Mesendoderm (in vitro differentiated cells): ENCODE results near the gene CD101.

ENCODE experiments used
- DNase-seq: peaks from one replicate; pipeline ENCODE4 v3.0.0; 2013
- H2AK5ac ChIP-seq: 2 replicates; pipeline ENCODE4 v1.6.1; 2013; ENCODE audit warnings: low read length, inconsistent platforms
- H2BK120ac ChIP-seq: 2 replicates; pipeline ENCODE4 v1.6.1; 2013; ENCODE audit warnings: low read depth, mild to moderate bottlenecking, low read length, moderate library complexity, mixed read lengths
- H2BK15ac ChIP-seq: replicated peaks from 2 replicates; pipeline ENCODE4 v1.6.1; 2013; ENCODE audit warnings: low read depth, mild to moderate bottlenecking, moderate library complexity
- H2BK5ac ChIP-seq: 2 replicates; pipeline ENCODE4 v1.6.1; 2013; ENCODE audit warnings: low read length, inconsistent platforms
- H3K18ac ChIP-seq: 2 replicates; pipeline ENCODE4 v1.6.1; 2013; ENCODE audit warnings: mild to moderate bottlenecking, low read length, mixed read lengths
- H3K23ac ChIP-seq: one replicate; pipeline ENCODE4 v1.6.1; 2013; ENCODE audit warnings: low read length
- H3K27ac ChIP-seq: 2 replicates; pipeline ENCODE4 v1.5.1; 2013; ENCODE audit warnings: low read depth, mild to moderate bottlenecking, inconsistent platforms, low read length, moderate library complexity
- H3K27me3 ChIP-seq: 2 replicates; pipeline ENCODE4 v1.6.1; 2013; ENCODE audit warnings: low read length, control low read depth, mild to moderate bottlenecking, inconsistent platforms; ENCODE audit not compliant: insufficient read depth, poor library complexity
- H3K36me3 ChIP-seq: 2 replicates; pipeline ENCODE4 v1.6.1; 2013; ENCODE audit warnings: low read length, inconsistent platforms; ENCODE audit not compliant: control insufficient read depth, insufficient read depth
- H3K4ac ChIP-seq: one replicate; pipeline ENCODE4 v1.6.1; 2013; ENCODE audit warnings: low read depth, mild to moderate bottlenecking, low read length, moderate library complexity
- H3K4me1 ChIP-seq: 2 replicates; pipeline ENCODE4 v1.6.1; 2013; ENCODE audit warnings: low read depth, low read length, inconsistent platforms; ENCODE audit not compliant: control insufficient read depth
- H3K4me2 ChIP-seq: 2 replicates; pipeline ENCODE4 v1.6.1; 2013; ENCODE audit warnings: low read length
- H3K4me3 ChIP-seq: 2 replicates; pipeline ENCODE4 v1.5.1; 2013; ENCODE audit warnings: mild to moderate bottlenecking, low read length
- H3K56ac ChIP-seq: one replicate; pipeline ENCODE4 v1.6.1; 2013; ENCODE audit warnings: low read length
- H3K79me1 ChIP-seq: 2 replicates; pipeline ENCODE4 v1.6.1; 2013; ENCODE audit warnings: low read length, inconsistent platforms
- H3K79me2 ChIP-seq: 2 replicates; pipeline ENCODE4 v1.6.1; 2013; ENCODE audit warnings: mild to moderate bottlenecking, low read length; ENCODE audit not compliant: control insufficient read depth, insufficient read depth
- H3K9ac ChIP-seq: 2 replicates; pipeline ENCODE4 v1.6.1; 2013; ENCODE audit warnings: low read length, inconsistent platforms
- H4K5ac ChIP-seq: one replicate; pipeline ENCODE4 v1.6.1; 2013; ENCODE audit warnings: low read length
- H4K8ac ChIP-seq: one replicate; pipeline ENCODE4 v1.6.1; 2013; ENCODE audit warnings: low read depth, mild to moderate bottlenecking, control low read depth, low read length, moderate library complexity
- WGBS: extraction: QIAGEN DNeasy Blood & Tissue Kit; methylation state at CpG from one replicate; pipeline ENCODE4 v1.1.7; 2013; ENCODE audit warnings: low lambda C conversion rate, missing lambda C conversion rate; ENCODE audit not compliant: insufficient coverage; ENCODE audit errors: extremely low coverage; 5-methylcytosine and 5-hydroxymethylcytosine counted together

The CD101 gene

DNA sequence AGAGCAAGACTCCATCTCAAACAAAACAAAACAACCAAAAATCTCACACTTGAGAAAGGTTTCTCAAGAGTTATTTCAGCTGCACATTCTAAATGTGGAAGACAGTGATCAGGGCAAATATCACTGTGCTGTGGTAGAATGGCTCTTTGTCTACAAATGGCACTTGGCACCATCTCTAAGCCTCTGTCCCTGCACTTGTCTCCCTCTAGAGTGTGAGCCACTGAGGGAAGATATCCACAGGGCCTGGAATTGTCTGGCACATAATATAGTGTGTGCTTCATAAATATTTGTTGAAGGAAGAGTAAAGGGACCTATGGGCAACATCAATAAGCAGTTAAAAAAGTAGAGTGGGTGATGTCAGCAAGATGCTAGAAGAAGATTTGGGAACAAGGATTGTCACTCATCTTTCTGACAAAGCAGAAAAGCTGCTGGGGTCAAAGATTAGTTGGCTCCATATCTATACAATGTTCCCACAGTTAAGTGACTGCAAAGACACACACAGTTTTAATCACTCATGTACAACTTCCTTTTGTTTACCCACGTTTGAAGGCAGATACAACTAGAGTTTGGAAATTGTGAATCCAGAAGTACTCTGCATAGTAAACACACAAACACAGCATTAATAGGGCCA, 19.1 kb downstream of the CD101 start:
- no peak overlapping the region for H4K8ac ChIP-seq
- no peaks in the 10 kb centered on the region for H3K79me1 ChIP-seq
- no peak overlapping the region for H2AK5ac ChIP-seq
- no peak overlapping the region for H4K5ac ChIP-seq
- no peak overlapping the region for H3K56ac ChIP-seq
- H2BK120ac ChIP-seq, result no peak overlapping the region
- no peak overlapping the region for H3K23ac ChIP-seq
- H2BK15ac ChIP-seq, result no peak overlapping the region
- no peak overlapping the region for H3K4me2 ChIP-seq
- no peak overlapping the region for H3K18ac ChIP-seq
- no peaks in the 10 kb centered on the region for H3K36me3 ChIP-seq
- no peaks in the 10 kb centered on the region for H3K27me3 ChIP-seq
- no peak for DNase-seq
- WGBS, result no CpG with 5 or more reads among the region's 1 CpG
- H3K27ac ChIP-seq, result no peak overlapping the region
- H3K4ac ChIP-seq, result no peak overlapping the region
- H2BK5ac ChIP-seq, result no peak overlapping the region
- H3K4me3 ChIP-seq, result no peak overlapping the region
- H3K4me1 ChIP-seq, result no peaks in the 10 kb centered on the region
- H3K79me2 ChIP-seq, result no peaks in the 10 kb centered on the region
- H3K9ac ChIP-seq, result no peak overlapping the region

DNA sequence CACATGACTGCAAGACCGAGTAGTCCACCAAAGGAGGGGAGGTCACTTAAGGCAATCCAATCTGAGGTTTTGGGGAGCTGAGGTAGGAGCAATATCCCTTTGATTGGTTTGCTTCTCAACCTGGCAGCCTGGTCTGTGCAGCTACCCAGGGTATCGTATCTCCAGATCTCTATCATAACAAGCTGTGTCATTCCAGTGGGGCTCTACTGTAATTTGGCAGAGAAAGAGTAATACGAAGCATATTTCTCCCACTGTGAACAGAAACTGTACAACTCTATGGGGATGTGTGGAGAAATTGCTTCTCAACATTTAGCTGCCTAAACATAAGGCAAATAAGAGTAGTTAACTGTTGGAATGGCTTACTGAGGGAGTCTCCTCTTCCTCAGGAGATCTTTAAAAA, 20.6 kb downstream of the CD101 start:
- WGBS, result no CpG with 5 or more reads among the region's 3 CpGs
- no peak overlapping the region for H2BK15ac ChIP-seq
- no peaks in the 10 kb centered on the region for H3K79me1 ChIP-seq
- no peaks in the 10 kb centered on the region for H3K79me2 ChIP-seq
- H3K4me3 ChIP-seq, result no peak overlapping the region
- no peak overlapping the region for H2BK120ac ChIP-seq
- H3K4me2 ChIP-seq, result no peak overlapping the region
- no peak overlapping the region for H4K8ac ChIP-seq
- H3K56ac ChIP-seq, result no peak overlapping the region
- no peaks in the 10 kb centered on the region for H3K36me3 ChIP-seq
- no peaks in the 10 kb centered on the region for H3K4me1 ChIP-seq
- no peak overlapping the region for H3K18ac ChIP-seq
- no peak overlapping the region for H2AK5ac ChIP-seq
- H3K23ac ChIP-seq, result no peak overlapping the region
- H3K9ac ChIP-seq, result no peak overlapping the region
- H3K27ac ChIP-seq, result no peak overlapping the region
- no peaks in the 10 kb centered on the region for H3K27me3 ChIP-seq
- no peak overlapping the region for H3K4ac ChIP-seq
- DNase-seq, result no peak
- H2BK5ac ChIP-seq, result no peak overlapping the region
- H4K5ac ChIP-seq, result no peak overlapping the region

DNA sequence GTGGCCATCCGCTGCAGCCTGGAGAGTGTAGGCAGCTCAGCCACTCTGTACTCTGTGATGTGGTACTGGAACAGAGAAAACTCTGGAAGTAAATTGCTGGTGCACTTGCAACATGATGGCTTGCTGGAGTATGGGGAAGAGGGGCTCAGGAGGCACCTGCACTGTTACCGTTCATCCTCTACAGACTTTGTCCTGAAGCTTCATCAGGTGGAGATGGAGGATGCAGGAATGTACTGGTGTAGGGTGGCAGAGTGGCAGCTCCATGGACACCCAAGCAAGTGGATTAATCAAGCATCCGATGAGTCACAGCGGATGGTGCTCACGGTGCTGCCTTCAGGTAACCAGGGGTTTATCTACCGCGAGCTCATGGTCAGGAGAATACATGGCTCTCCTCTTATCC, 24.0 kb downstream of the CD101 start:
- H3K4me3 ChIP-seq, result no peak overlapping the region
- H3K23ac ChIP-seq, result no peak overlapping the region
- no peak overlapping the region for H3K4me2 ChIP-seq
- H3K79me2 ChIP-seq, result no peaks in the 10 kb centered on the region
- H3K36me3 ChIP-seq, result no peaks in the 10 kb centered on the region
- no peak overlapping the region for H3K18ac ChIP-seq
- H3K4me1 ChIP-seq, result no peaks in the 10 kb centered on the region
- no peak overlapping the region for H3K27ac ChIP-seq
- H2BK15ac ChIP-seq, result no peak overlapping the region
- no peak overlapping the region for H3K4ac ChIP-seq
- H3K9ac ChIP-seq, result no peak overlapping the region
- H2BK120ac ChIP-seq, result no peak overlapping the region
- no peak for DNase-seq
- H4K5ac ChIP-seq, result no peak overlapping the region
- H3K79me1 ChIP-seq, result no peaks in the 10 kb centered on the region
- H2AK5ac ChIP-seq, result no peak overlapping the region
- no CpG with 5 or more reads among the region's 7 CpGs for WGBS
- H4K8ac ChIP-seq, result no peak overlapping the region
- H2BK5ac ChIP-seq, result no peak overlapping the region
- H3K27me3 ChIP-seq, result no peaks in the 10 kb centered on the region
- H3K56ac ChIP-seq, result no peak overlapping the region

DNA sequence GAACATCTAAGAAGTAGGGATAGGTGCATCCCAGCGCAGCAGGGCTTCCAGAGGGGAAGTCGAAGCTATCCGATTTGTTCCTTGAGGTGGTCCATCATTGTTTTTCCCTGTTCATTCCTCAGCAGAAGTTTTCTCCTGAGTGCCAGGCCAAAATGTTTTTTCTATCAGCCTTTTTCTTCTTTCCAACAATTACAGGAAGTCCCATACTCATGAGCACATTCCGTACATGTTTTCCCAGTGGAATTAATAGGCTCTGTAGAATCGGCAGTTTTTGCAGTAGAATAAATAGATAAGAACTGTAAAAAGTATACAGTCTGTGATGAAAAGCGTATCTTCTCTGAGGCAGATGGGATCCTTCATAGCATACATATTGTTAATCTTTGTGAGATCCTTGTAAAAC, 24.8 kb downstream of the CD101 start:
- Histone ChIP-seq H3K27me3 (no peaks in the 10 kb centered on the region), H3K4me1 (no peaks in the 10 kb centered on the region), H3K79me1 (no peaks in the 10 kb centered on the region), H3K56ac (no peak overlapping the region), H3K9ac (no peak overlapping the region), H3K23ac (no peak overlapping the region), H2AK5ac (no peak overlapping the region), H4K5ac (no peak overlapping the region), H3K4me2 (no peak overlapping the region), H3K18ac (no peak overlapping the region), H4K8ac (no peak overlapping the region), H2BK15ac (no peak overlapping the region), H3K4me3 (no peak overlapping the region), H3K4ac (no peak overlapping the region), H3K36me3 (no peaks in the 10 kb centered on the region), H2BK5ac (no peak overlapping the region), H3K27ac (no peak overlapping the region), H2BK120ac (no peak overlapping the region), H3K79me2 (no peaks in the 10 kb centered on the region)
- DNase-seq, result no peak
- no CpG with 5 or more reads among the region's 6 CpGs for WGBS

DNA sequence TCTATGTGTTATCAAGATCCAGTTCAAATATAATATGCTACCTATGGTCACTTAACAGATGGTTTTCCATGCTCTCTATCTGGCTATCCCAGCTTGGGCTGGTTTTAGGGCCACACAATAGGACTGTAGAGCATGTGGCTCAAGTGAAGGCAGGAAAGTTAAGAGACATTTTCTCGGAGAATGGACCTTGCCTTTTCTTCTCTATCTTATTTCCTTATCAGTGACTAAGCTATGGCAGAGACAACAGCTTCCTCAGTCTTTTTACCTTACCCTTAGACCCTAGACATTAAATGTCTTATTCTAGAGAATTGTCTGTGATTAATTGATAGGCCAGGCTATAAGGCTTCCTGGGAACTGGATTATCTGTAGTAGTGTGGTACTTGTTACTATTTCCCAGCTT, 28.1 kb downstream of the CD101 start:
- Histone ChIP-seq H4K5ac (no peak overlapping the region), H3K4me1 (no peaks in the 10 kb centered on the region), H3K27me3 (no peaks in the 10 kb centered on the region), H3K4ac (no peak overlapping the region), H2BK120ac (no peak overlapping the region), H3K4me2 (no peak overlapping the region), H3K23ac (no peak overlapping the region), H4K8ac (no peak overlapping the region), H3K36me3 (no peaks in the 10 kb centered on the region), H3K79me2 (no peaks in the 10 kb centered on the region), H3K79me1 (no peaks in the 10 kb centered on the region), H3K4me3 (no peak overlapping the region), H3K56ac (no peak overlapping the region), H2AK5ac (no peak overlapping the region), H3K27ac (no peak overlapping the region), H3K18ac (no peak overlapping the region), H2BK15ac (no peak overlapping the region), H2BK5ac (no peak overlapping the region), H3K9ac (no peak overlapping the region)
- DNase-seq, result no peak
- WGBS, result no CpG with 5 or more reads among the region's 1 CpG

DNA sequence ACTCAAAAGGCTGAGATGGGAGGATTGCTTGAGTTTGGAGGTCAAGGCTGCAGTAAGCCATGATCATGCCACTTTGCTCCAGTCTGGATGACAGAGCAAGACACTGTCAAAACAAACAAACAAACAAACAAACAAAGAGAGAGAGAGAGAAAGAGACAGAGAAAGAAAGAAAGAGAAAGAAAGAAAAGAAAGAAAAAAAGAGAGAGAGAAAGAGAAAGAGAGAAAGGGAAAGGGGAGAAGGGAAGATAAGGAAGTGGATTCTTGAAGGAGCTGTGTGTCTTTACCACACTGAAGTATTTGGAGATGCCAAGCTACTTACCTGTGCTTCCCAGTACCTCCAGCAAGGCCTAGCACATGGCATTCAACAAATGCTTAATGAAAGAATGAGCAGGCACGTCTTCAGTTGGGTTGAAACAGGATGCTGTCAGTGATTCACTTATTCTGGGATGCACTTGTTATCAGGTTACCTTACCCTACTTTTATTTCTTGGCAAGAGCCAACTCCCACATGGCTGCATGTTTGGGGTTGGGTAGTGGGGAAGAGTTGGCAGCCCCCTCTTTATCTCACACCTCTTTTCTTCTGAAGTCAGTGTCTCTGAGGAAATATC, 28.8 kb downstream of the CD101 start:
- no peak overlapping the region for H3K23ac ChIP-seq
- H4K8ac ChIP-seq, result no peak overlapping the region
- WGBS, result no CpG with 5 or more reads among the region's 1 CpG
- no peak overlapping the region for H3K56ac ChIP-seq
- no peak overlapping the region for H3K18ac ChIP-seq
- no peak overlapping the region for H2AK5ac ChIP-seq
- H3K4me2 ChIP-seq, result no peak overlapping the region
- no peaks in the 10 kb centered on the region for H3K79me1 ChIP-seq
- no peak overlapping the region for H2BK15ac ChIP-seq
- no peak overlapping the region for H3K9ac ChIP-seq
- H3K4me3 ChIP-seq, result no peak overlapping the region
- H3K36me3 ChIP-seq, result no peaks in the 10 kb centered on the region
- DNase-seq, result no peak
- no peaks in the 10 kb centered on the region for H3K27me3 ChIP-seq
- H3K4ac ChIP-seq, result no peak overlapping the region
- no peaks in the 10 kb centered on the region for H3K79me2 ChIP-seq
- no peaks in the 10 kb centered on the region for H3K4me1 ChIP-seq
- no peak overlapping the region for H3K27ac ChIP-seq
- H4K5ac ChIP-seq, result no peak overlapping the region
- H2BK120ac ChIP-seq, result no peak overlapping the region
- no peak overlapping the region for H2BK5ac ChIP-seq
